Keratinocyte (primary cell): Measurements from ENCODE around the gene CXCL12. TPM values are rescaled to one million over a fixed set of nuclear protein-coding genes. Genes with fewer than 3 reads are reported as not detected.

Source experiments
- DNase-seq: peaks from one replicate; pipeline ENCODE4 v3.0.0-alpha.2; 2011; ENCODE audit warnings: low read depth, missing footprints, low spot score
- FAIRE-seq: peaks from 2 replicates; lab custom pipeline; 2011; peaks lifted over from hg19 to GRCh38; lab: Jason Lieb, UNC
- H2AFZ ChIP-seq: 2 replicates; pipeline ENCODE4 v1.6.0; 2012; ENCODE audit warnings: low read length, control low read depth, inconsistent platforms; ENCODE audit not compliant: control insufficient read depth
- H3K27ac ChIP-seq: 2 replicates; pipeline ENCODE4 v1.5.1; 2011; ENCODE audit warnings: low read length; ENCODE audit not compliant: control insufficient read depth, insufficient read depth
- H3K27me3 ChIP-seq: 3 replicates; pipeline ENCODE4 v1.6.0; 2011; ENCODE audit warnings: low read length; ENCODE audit not compliant: control insufficient read depth, insufficient read depth; ENCODE audit errors: extremely low read depth
- H3K36me3 ChIP-seq, 2 experiments: 2 replicates in 1 of 2; 3 replicates in 1 of 2; pipeline ENCODE4 v1.5.1; 2011; ENCODE audit warnings: low read length in 2 of 2, mild to moderate bottlenecking in 1 of 2; ENCODE audit not compliant: control insufficient read depth in 2 of 2, insufficient read depth in 2 of 2; ENCODE audit errors: extremely low read depth in 1 of 2
- H3K4me1 ChIP-seq: 3 replicates; pipeline ENCODE4 v1.5.1; 2011; ENCODE audit warnings: low read length; ENCODE audit not compliant: control insufficient read depth, insufficient read depth; ENCODE audit errors: extremely low read depth
- H3K4me2 ChIP-seq: 3 replicates; pipeline ENCODE4 v1.6.0; 2011; ENCODE audit warnings: low read depth, low read length; ENCODE audit not compliant: control insufficient read depth, insufficient read depth; ENCODE audit errors: extremely low read depth
- H3K4me3 ChIP-seq, 3 experiments: fragments of 200-600 bp in 1 of 3; sonication (generic) in 1 of 3; 2 replicates in 2 of 3; 3 replicates in 1 of 3; pipeline ENCODE4 v1.5.1; 2011 to 2016; ENCODE audit warnings: low read length in 3 of 3, mild to moderate bottlenecking in 3 of 3, control low read depth in 2 of 3, inconsistent platforms in 1 of 3, low read depth in 1 of 3, mixed read lengths in 1 of 3, mixed run types in 1 of 3, moderate library complexity in 1 of 3; ENCODE audit not compliant: control insufficient read depth in 2 of 3, insufficient read depth in 2 of 3; ENCODE audit errors: extremely low read depth in 1 of 3
- H3K79me2 ChIP-seq: 2 replicates; pipeline ENCODE4 v1.6.0; 2012; ENCODE audit warnings: low read length; ENCODE audit not compliant: control insufficient read depth, insufficient read depth
- H3K9ac ChIP-seq: 3 replicates; pipeline ENCODE4 v1.6.0; 2011; ENCODE audit warnings: low read length; ENCODE audit not compliant: control insufficient read depth, insufficient read depth; ENCODE audit errors: extremely low read depth
- H3K9me1 ChIP-seq: 3 replicates; pipeline ENCODE4 v1.6.0; 2011; ENCODE audit warnings: low read length; ENCODE audit not compliant: control insufficient read depth, insufficient read depth; ENCODE audit errors: extremely low read depth
- H3K9me3 ChIP-seq: 2 replicates; pipeline ENCODE4 v1.5.1; 2012; ENCODE audit warnings: low read depth, low read length; ENCODE audit not compliant: control insufficient read depth
- H4K20me1 ChIP-seq: 3 replicates; pipeline ENCODE4 v1.6.0; 2011; ENCODE audit warnings: low read length; ENCODE audit not compliant: control insufficient read depth, insufficient read depth; ENCODE audit errors: extremely low read depth
- EZH2 ChIP-seq: IDR thresholded peaks from one replicate; pipeline ENCODE4 v1.6.1; 2012; ENCODE audit warnings: inconsistent platforms, mild to moderate bottlenecking, low read length, moderate library complexity
- dilution Hi-C: fragments of 300-500 bp; cut with MboI; formaldehyde crosslinking; loops from one replicate; pipeline ENCODE4 v1.7.0; 2020; ENCODE audit warnings: low sequenced_read_pairs; ENCODE audit not compliant: extremely low pct_ligation_motif_present
- polyA plus RNA-seq, 5 experiments: library from polyadenylated mRNA; depleted of rRNA in 3 of 5; stranded (reverse) in 3 of 5; stranded (forward) in 1 of 5; unstranded in 1 of 5; fragments of >200 nt; gene quantifications; 1 replicate in 1 of 5; 2 replicates in 3 of 5; 3 replicates in 1 of 5; pipeline versions ENCODE4 v1.2.1 to v1.2.3, GENCODE V29; 2011 to 2012; ENCODE audit warnings: missing spikeins in 2 of 5, low read depth in 1 of 5, low replicate concordance in 1 of 5
- TF ChIP-seq, protein P1 (sequence below), 3 experiments: IDR thresholded peaks in 1 of 3; conservative IDR thresholded peaks in 1 of 3; optimal IDR thresholded peaks in 1 of 3; 2 replicates in 2 of 3; 3 replicates in 1 of 3; pipeline versions ENCODE3 to v1.5.1; 2011; ENCODE audit warnings: low read length in 3 of 3, mild to moderate bottlenecking in 3 of 3, moderate library complexity in 2 of 3, control low read depth in 1 of 3, inconsistent platforms in 1 of 3; ENCODE audit not compliant: insufficient read depth in 2 of 3; ENCODE audit errors: extremely low read depth in 1 of 3

CXCL12 gene
- polyA plus RNA-seq, 1 donor (not counting 4 experiments of a cell fraction or from before 2014, with no cell fraction given) = not detected

DNA sequence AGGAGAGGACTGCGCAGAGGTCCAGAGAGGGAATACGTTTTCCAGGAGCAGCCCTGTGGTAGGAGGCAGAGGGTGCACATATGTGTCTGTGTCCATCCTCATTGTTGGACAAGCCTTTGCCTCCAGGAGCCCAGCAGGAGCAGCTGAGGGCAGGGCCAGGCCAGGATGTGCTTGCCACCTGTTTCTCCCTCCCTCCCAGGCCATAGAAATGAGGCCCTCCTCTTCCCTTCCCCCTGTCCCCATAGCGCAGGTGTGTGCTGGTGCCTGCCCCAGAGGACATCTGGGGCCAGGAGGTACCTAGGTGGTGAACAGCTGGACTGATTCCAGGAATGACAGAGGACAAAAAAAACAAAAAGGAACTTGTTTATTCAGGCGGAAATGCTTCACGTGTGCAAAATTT lies 10.5 kb upstream of the CXCL12 start:
- H3K9ac ChIP-seq = no peak overlapping the region
- H4K20me1 ChIP-seq = no peaks in the 10 kb centered on the region
- DNase-seq (no peak), FAIRE-seq (no peak)
- no peaks in the 10 kb centered on the region for H3K4me1 ChIP-seq
- H3K9me3 ChIP-seq = no peaks in the 10 kb centered on the region
- H2AFZ ChIP-seq = no peak overlapping the region
- no peaks in the 10 kb centered on the region for H3K36me3 ChIP-seq
- TF ChIP-seq, protein P1, sequence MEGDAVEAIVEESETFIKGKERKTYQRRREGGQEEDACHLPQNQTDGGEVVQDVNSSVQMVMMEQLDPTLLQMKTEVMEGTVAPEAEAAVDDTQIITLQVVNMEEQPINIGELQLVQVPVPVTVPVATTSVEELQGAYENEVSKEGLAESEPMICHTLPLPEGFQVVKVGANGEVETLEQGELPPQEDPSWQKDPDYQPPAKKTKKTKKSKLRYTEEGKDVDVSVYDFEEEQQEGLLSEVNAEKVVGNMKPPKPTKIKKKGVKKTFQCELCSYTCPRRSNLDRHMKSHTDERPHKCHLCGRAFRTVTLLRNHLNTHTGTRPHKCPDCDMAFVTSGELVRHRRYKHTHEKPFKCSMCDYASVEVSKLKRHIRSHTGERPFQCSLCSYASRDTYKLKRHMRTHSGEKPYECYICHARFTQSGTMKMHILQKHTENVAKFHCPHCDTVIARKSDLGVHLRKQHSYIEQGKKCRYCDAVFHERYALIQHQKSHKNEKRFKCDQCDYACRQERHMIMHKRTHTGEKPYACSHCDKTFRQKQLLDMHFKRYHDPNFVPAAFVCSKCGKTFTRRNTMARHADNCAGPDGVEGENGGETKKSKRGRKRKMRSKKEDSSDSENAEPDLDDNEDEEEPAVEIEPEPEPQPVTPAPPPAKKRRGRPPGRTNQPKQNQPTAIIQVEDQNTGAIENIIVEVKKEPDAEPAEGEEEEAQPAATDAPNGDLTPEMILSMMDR (optimal IDR thresholded peaks at IDR 0.05 in 1 of 3, IDR thresholded peaks at IDR 0.05 in 1 of 3, conservative IDR thresholded peaks at IDR 0.05 in 1 of 3; ENCODE audit: extremely low read depth in 1 of 3, insufficient read depth in 2 of 3, low read length in 3 of 3) = no peak
- TF ChIP-seq EZH2 = no peak
- H3K4me3 ChIP-seq = no peak overlapping the region
- dilution Hi-C loops = no loop called here
- no peaks in the 10 kb centered on the region for H3K79me2 ChIP-seq
- no peak overlapping the region for H3K27ac ChIP-seq
- no peaks in the 10 kb centered on the region for H3K27me3 ChIP-seq
- no peaks in the 10 kb centered on the region for H3K9me1 ChIP-seq
- H3K4me2 ChIP-seq = no peak overlapping the region

DNA sequence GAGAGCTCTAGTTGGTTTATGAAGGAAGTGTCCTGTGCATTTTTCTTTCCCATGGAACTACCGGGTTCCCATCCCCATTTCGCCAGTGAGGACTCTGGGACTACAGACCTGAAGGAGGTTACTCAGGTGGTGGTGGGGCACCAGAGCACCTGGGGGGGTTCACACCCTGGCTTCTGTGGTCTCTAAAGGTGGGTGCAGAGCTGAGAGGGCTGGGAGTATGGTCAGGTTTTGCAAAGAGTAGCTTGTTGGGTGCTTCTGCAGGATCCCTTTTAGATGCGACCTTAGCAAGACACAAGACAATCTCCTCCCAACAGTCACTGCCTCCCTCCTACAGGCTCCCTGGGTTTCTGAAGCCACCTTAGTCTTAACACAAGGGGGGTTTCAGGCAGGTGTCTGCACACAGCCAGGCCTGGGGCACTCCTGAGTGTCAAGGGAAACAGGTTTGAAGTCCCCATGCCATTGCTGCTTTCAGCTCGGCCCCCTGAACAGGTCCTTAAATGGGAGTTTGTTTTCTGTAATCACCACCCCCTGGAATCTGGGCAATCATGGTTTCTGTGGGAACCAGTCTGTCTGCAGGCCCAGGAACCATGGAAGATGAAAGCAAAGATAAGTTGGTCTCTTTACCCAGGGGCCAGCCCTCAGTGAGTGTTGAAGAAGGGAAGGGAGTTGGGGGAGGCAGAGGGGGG lies 9.9 kb upstream of the CXCL12 start:
- no peaks in the 10 kb centered on the region for H3K79me2 ChIP-seq
- H3K27me3 ChIP-seq = no peaks in the 10 kb centered on the region
- no peaks in the 10 kb centered on the region for H3K4me1 ChIP-seq
- H3K9me1 ChIP-seq = no peaks in the 10 kb centered on the region
- no peak overlapping the region for H3K4me2 ChIP-seq
- H3K9ac ChIP-seq = no peak overlapping the region
- FAIRE-seq (no peak), DNase-seq (no peak)
- H3K9me3 ChIP-seq = no peaks in the 10 kb centered on the region
- TF ChIP-seq EZH2 = no peak
- TF ChIP-seq, protein P1 (optimal IDR thresholded peaks at IDR 0.05 in 1 of 3, IDR thresholded peaks at IDR 0.05 in 1 of 3, conservative IDR thresholded peaks at IDR 0.05 in 1 of 3; ENCODE audit: extremely low read depth in 1 of 3, insufficient read depth in 2 of 3, low read length in 3 of 3) = no peak
- no peaks in the 10 kb centered on the region for H4K20me1 ChIP-seq
- H2AFZ ChIP-seq = no peak overlapping the region
- H3K27ac ChIP-seq = no peak overlapping the region
- H3K36me3 ChIP-seq = no peaks in the 10 kb centered on the region
- H3K4me3 ChIP-seq = no peak overlapping the region
- dilution Hi-C loops = no loop called here
